ENCODE results near the gene TOR1A.

- no peak for TF ChIP-seq CTCF (IDR thresholded peaks at IDR 0.05)
- no peak for TF ChIP-seq POLR2A (IDR thresholded peaks at IDR 0.05)
Measured at GRCh38 chr9:129839324-129840023, 15.5 kb upstream of the TOR1A start.
